WTC11 (cell line): Measurements from ENCODE around the gene PI4K2A. TPM values are rescaled to one million over a fixed set of nuclear protein-coding genes. Genes with fewer than 3 reads are reported as not detected.

Source experiments
- ATAC-seq: fragments of 200-7000 bp; cut with Tn5 transposase; 2 replicates; pipeline ENCODE4 v1.10.0; 2021; ENCODE audit warnings: mild to moderate bottlenecking, moderate library complexity
- CTCF ChIA-PET: fragments of 300-600 bp; sonication (Branson Sonifier 250); formaldehyde crosslinking; loops from one replicate; lab custom pipeline; 2021; ENCODE audit warnings: antibody characterized with exemption; lab: Charles Lee
- POLR2A ChIA-PET: fragments of 350-600 bp; sonication (Branson Sonifier 250); formaldehyde crosslinking; loops from one replicate; lab custom pipeline; 2021; ENCODE audit warnings: antibody characterized with exemption; lab: Charles Lee
- DNase-seq: peaks from one replicate; pipeline ENCODE4 v3.0.0; 2021; ENCODE audit warnings: low spot score
- H3K27ac Mint-ChIP-seq: 2 replicates; pipeline ENCODE4 v1.8.0; 2021; ENCODE audit warnings: mixed read lengths
- H3K27me3 Mint-ChIP-seq: 2 replicates; pipeline ENCODE4 v1.8.0; 2021; ENCODE audit warnings: low read depth, mild to moderate bottlenecking, moderate library complexity, mixed read lengths
- H3K36me3 Mint-ChIP-seq: 2 replicates; pipeline ENCODE4 v1.8.0; 2021; ENCODE audit warnings: mixed read lengths
- H3K4me1 Mint-ChIP-seq: 2 replicates; pipeline ENCODE4 v1.8.0; 2022; ENCODE audit warnings: mixed read lengths
- H3K4me3 Mint-ChIP-seq: 2 replicates; pipeline ENCODE4 v1.8.0; 2021; ENCODE audit warnings: mild to moderate bottlenecking, moderate library complexity, mixed read lengths
- H3K9me3 Mint-ChIP-seq: 2 replicates; pipeline ENCODE4 v1.8.0; 2021; ENCODE audit warnings: mixed read lengths
- CREB1 ChIP-seq: sonication (generic); formaldehyde crosslinking; IDR thresholded peaks from 2 replicates; pipeline ENCODE4 v1.8.0; 2023; ENCODE audit warnings: mild to moderate bottlenecking, missing genetic modification reagents
- CREM ChIP-seq: sonication (generic); formaldehyde crosslinking; IDR thresholded peaks from 2 replicates; pipeline ENCODE4 v1.8.1; 2022; ENCODE audit warnings: mild to moderate bottlenecking, missing genetic modification reagents, moderate library complexity
- CTCF ChIP-seq: fragments of 200-600 bp; IDR thresholded peaks from 2 replicates; pipeline ENCODE4 v1.8.0; 2022; ENCODE audit warnings: antibody characterized with exemption
- ERG ChIP-seq: fragments of 250-450 bp; sonication (Bioruptor Pico); IDR thresholded peaks from 2 replicates; pipeline ENCODE4 v1.8.0; 2021; ENCODE audit warnings: mild to moderate bottlenecking
- ETV6 ChIP-seq: sonication (generic); formaldehyde crosslinking; IDR thresholded peaks from 2 replicates; pipeline ENCODE4 v1.8.1; 2022; ENCODE audit warnings: mild to moderate bottlenecking, missing genetic modification reagents
- MLX ChIP-seq: sonication (generic); formaldehyde crosslinking; IDR thresholded peaks from 2 replicates; pipeline ENCODE4 v1.8.1; 2023; ENCODE audit warnings: mild to moderate bottlenecking, missing genetic modification reagents, moderate library complexity
- MXD4 ChIP-seq: fragments of 250-450 bp; sonication (Bioruptor Pico); IDR thresholded peaks from 2 replicates; pipeline ENCODE4 v1.8.0; 2021; ENCODE audit warnings: mild to moderate bottlenecking, moderate library complexity, borderline replicate concordance
- MYBL2 ChIP-seq: sonication (generic); formaldehyde crosslinking; IDR thresholded peaks from 2 replicates; pipeline ENCODE4 v1.8.1; 2023; ENCODE audit warnings: mild to moderate bottlenecking, moderate library complexity, missing genetic modification reagents
- NFATC4 ChIP-seq: fragments of 250-450 bp; sonication (Bioruptor Pico); IDR thresholded peaks from 2 replicates; pipeline ENCODE4 v1.9.0; 2021; ENCODE audit warnings: mild to moderate bottlenecking
- PRDM15 ChIP-seq: sonication (generic); formaldehyde crosslinking; IDR thresholded peaks from 2 replicates; pipeline ENCODE4 v1.8.0; 2022; ENCODE audit warnings: missing genetic modification reagents
- PRRX2 ChIP-seq: fragments of 250-450 bp; sonication (Bioruptor Pico); IDR thresholded peaks from 2 replicates; pipeline ENCODE4 v1.8.0; 2021; ENCODE audit warnings: mild to moderate bottlenecking
- SMAD4 ChIP-seq: sonication (generic); formaldehyde crosslinking; IDR thresholded peaks from 2 replicates; pipeline ENCODE4 v1.8.0; 2022; ENCODE audit warnings: mild to moderate bottlenecking, missing genetic modification reagents
- ZNF121 ChIP-seq: sonication (generic); formaldehyde crosslinking; IDR thresholded peaks from 2 replicates; pipeline ENCODE4 v1.8.0; 2023; ENCODE audit warnings: missing genetic modification reagents
- ZNF423 ChIP-seq: fragments of 250-450 bp; sonication (Bioruptor Pico); IDR thresholded peaks from 2 replicates; pipeline ENCODE4 v2.1.2; 2022; ENCODE audit warnings: mild to moderate bottlenecking, moderate library complexity
- ZNF512 ChIP-seq: sonication (generic); formaldehyde crosslinking; IDR thresholded peaks from 2 replicates; pipeline ENCODE4 v1.8.1; 2022; ENCODE audit warnings: missing genetic modification reagents, borderline replicate concordance
- total RNA-seq: library from RNA; stranded (reverse); gene quantifications from 3 replicates; pipeline ENCODE4 v1.2.3, GENCODE V29; 2021

The PI4K2A gene
- total RNA-seq, 1 experiment from 2014 or later = 19.5 TPM

GRCh38 chr10:97601268-97602215, 38.9 kb upstream of the PI4K2A start:
- POLR2A ChIA-PET = interaction anchor here (0.6 kb wide), 1 partner anchor 19 kb away, joined by 3 read pairs; no protein-coding TSS in a partner anchor
- CTCF ChIA-PET = interaction anchor here (1.1 kb wide), 1 partner anchor 29 kb away, joined by 3 read pairs; the partner anchor contains the start of gene ANKRD2
- 0 out of 2 replicates have a peak overlapping the region, but pooled peaks have one; percentile 15 for H3K27ac Mint-ChIP-seq
- H3K9me3 Mint-ChIP-seq = no peaks in the 10 kb centered on the region
- H3K4me3 Mint-ChIP-seq = no peak overlapping the region
- DNase-seq (no peak), ATAC-seq (peak; percentile 36; the same call in 1 of the 2 replicates)
- no peaks in the 10 kb centered on the region for H3K27me3 Mint-ChIP-seq
- peaks cover 4% of the 10 kb centered on the region for H3K4me1 Mint-ChIP-seq
- H3K36me3 Mint-ChIP-seq = no peaks in the 10 kb centered on the region
- TF ChIP-seq ETV6 (CRISPR knock-in tag) = no peak
- TF ChIP-seq SMAD4 (CRISPR knock-in tag) = no peak
- no peak for TF ChIP-seq MYBL2
- no peak for TF ChIP-seq ZNF512 (CRISPR knock-in tag)
- no peak for TF ChIP-seq ZNF121
- TF ChIP-seq MLX (CRISPR knock-in tag) = no peak

GRCh38 chr10:97607095-97607636, 33.3 kb upstream of the PI4K2A start:
- Mint-ChIP-seq H3K4me3 (no peak overlapping the region), H3K4me1 (peaks cover 10% of the 10 kb centered on the region)
- no peak for TF ChIP-seq CTCF
- no peak for TF ChIP-seq CREB1 (CRISPR knock-in tag)
- no peak for TF ChIP-seq PRRX2 (CRISPR knock-in tag)
- TF ChIP-seq PRDM15 = no peak
- TF ChIP-seq NFATC4 (CRISPR knock-in tag) = no peak
- TF ChIP-seq CREM (CRISPR knock-in tag) = no peak
- no peak for TF ChIP-seq ERG (CRISPR knock-in tag)
- TF ChIP-seq ZNF423 (CRISPR knock-in tag) = no peak
- TF ChIP-seq MXD4 = no peak
- TF ChIP-seq, all 79 proteins: peak for 0
- ChIA-PET CTCF (interaction anchor here (1.7 to 2.1 kb wide), 2 partner anchors 35 to 67 kb away, joined by 4 to 6 read pairs; partner anchors contain the start of gene ANKRD2), POLR2A (no interaction called here)
- Mint-ChIP-seq H3K27ac (no peak overlapping the region; the same call in 1 of the 2 replicates), H3K27me3 (no peaks in the 10 kb centered on the region), H3K36me3 (no peaks in the 10 kb centered on the region), H3K9me3 (no peaks in the 10 kb centered on the region)
- ATAC-seq (no peak), DNase-seq (no peak)
